GM19023 (cell line): Measurements from ENCODE around the gene TIGD3.
"Not testable (repeated sequence)": the region's sequence is repeated elsewhere in the genome, so short reads cannot be mapped to it uniquely, and the experiment has no call there.

Source experiments
- ATAC-seq: cut with Tn5 transposase; IDR thresholded peaks from one replicate; pipeline ENCODE4 v1.9.1; 2021; ENCODE audit warnings: mild to moderate bottlenecking, moderate library complexity; ENCODE audit not compliant: unreplicated experiment

Gene TIGD3

DNA sequence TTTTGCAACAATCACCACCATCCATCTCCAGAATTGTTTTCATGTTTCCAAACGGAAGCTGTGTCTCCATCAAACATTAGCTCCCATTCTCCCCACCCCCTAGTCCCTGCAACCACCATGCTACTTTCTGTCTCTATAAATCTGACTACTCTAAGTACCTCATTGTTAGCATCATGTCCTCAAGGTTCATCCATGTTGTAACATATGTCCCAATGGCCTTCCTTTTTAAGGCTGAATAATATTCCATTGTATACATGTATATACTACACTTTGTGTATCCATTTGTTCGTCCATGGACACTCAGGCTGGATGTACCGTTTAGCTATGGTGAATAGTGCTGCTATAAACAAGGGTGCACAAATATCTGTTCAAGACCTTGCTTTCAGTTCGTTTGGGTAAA lies 29.1 kb upstream of the TIGD3 start:
- ATAC-seq: no peak

- no peak for ATAC-seq
Measured at GRCh38 chr11:65327021-65327420, 27.5 kb upstream of the TIGD3 start.

- ATAC-seq: no peak
Measured at GRCh38 chr11:65329478-65329877, 25.1 kb upstream of the TIGD3 start.

- ATAC-seq: no peak
Measured at GRCh38 chr11:65329944-65330403, 24.6 kb upstream of the TIGD3 start.

DNA sequence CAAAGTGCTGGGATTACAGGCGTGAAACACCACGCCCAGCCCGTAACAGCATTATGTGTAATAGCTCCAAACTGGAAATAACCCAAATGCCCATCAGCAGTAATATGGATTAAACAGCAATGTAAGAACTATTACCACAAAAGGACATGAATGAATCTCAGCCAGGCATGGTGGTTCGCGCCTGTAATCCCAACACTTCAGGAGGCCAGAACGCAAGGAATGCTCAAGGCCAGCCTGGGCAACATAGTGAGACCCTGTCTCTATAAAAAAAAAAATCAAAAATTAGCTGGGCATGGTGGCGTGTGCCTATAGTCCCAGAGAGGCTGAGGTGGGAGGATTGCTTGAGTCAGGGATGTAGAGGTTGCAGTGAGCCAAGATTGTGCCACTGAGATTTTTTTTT lies 24.0 kb upstream of the TIGD3 start:
- no peak for ATAC-seq

- ATAC-seq: not testable (repeated sequence)
Measured at GRCh38 chr11:65332591-65332990, 22.0 kb upstream of the TIGD3 start.

GRCh38 chr11:65334696-65335295 lies 19.8 kb upstream of the TIGD3 start:
- no peak for ATAC-seq

DNA sequence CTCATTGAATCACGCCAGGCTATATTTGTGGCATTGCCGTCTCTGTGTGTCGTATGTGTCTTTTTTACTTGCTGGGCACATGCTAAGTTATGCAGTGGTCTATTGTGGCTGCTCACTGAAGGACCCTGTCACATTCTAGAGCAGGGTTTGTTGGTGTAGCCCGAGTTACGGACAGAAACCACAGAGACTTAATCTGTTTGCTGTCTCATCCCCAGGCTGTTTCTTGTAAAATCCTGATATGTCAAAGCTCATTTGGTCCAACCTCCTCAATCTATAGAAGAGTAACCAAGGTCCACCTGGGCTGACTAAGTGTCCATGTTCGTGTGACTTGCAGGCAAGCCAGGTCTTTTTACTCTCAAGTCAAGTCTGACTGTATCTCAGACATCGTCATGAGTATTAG lies 15.9 kb upstream of the TIGD3 start:
- no peak for ATAC-seq

- ATAC-seq: no peak
Measured at GRCh38 chr11:65340226-65340625, 14.3 kb upstream of the TIGD3 start.

GRCh38 chr11:65341856-65342255 lies 12.7 kb upstream of the TIGD3 start:
- ATAC-seq: no peak

- no peak for ATAC-seq
Measured at GRCh38 chr11:65351511-65351910, 3.0 kb upstream of the TIGD3 start.

- ATAC-seq: no peak
Measured at GRCh38 chr11:65352783-65353182, 1.8 kb upstream of the TIGD3 start.

GRCh38 chr11:65353376-65353775 lies 1.2 kb upstream of the TIGD3 start:
- no peak for ATAC-seq

DNA sequence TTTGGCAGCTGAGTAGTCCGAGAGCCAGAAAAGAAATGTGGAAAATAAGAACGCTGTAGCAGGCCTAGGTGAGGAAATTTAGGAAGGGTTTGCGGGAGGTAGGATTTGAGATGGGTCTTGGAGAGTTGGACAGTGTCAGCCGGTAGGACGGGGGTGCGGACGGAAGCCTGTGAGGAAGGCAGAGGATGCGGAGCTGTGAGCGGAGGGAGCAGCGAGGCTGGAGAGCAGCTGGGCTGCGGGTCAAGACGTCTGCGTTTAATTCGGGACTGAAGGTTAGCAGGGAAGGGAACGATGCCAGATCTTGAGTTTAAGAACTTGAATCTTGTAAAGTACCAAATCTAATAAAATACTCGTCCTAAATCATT lies 669 bp upstream of the TIGD3 start:
- ATAC-seq: no peak

DNA sequence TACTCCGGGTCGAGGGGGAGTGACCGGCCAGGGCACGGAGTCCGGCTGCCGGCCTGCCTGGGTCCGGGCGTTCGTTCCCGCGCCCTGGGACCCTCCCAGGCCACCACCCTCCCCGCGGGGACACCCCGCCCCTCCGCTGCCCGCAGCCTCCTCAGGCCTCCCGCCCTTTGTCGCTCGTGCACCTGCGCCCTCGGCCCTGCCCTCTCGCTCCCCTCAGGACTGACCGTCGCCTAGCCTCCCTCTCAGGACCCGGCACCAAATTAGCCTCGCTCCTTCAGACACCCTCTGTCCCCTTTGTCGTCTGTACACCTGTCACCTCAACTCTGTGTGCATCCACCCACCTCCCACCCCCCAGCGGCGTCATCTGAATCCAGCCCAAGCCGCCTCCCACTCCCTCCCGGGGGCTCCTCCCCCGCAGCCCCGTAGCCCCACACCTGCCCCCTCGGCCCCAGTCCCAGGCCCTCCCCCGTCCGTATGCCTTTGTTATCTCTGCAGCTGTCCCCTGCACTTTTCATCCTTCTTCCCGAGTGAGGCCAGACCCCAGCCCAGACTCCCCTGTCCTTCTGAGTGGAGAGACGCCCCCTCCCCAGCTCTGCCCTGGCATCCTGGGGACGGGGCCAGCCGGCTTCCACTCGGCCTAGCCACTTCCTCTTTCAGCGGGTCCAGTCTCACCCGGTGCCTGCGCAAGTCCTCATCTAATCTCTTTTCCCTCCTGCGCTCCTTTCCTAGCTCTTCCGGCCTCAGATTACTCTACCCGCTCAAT lies 643 bp downstream of the TIGD3 start:
- ATAC-seq: peak; percentile 34

DNA sequence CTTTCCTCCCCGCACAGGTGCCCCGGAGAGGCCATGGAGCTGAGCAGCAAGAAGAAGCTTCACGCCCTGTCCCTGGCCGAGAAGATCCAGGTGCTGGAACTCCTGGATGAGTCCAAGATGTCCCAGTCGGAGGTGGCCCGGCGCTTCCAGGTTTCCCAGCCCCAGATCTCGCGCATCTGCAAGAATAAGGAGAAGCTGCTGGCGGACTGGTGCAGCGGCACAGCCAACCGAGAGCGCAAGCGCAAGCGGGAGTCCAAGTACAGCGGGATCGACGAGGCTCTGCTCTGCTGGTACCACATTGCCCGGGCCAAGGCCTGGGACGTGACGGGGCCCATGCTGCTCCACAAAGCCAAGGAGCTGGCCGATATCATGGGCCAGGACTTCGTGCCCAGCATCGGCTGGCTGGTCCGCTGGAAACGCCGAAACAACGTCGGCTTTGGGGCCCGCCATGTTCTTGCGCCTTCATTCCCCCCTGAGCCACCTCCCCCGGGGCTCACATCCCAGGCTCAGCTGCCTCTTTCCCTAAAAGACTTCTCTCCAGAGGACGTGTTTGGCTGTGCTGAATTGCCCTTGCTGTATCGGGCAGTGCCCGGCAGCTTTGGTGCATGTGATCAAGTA lies 1.3 kb downstream of the TIGD3 start:
- ATAC-seq: no peak

DNA sequence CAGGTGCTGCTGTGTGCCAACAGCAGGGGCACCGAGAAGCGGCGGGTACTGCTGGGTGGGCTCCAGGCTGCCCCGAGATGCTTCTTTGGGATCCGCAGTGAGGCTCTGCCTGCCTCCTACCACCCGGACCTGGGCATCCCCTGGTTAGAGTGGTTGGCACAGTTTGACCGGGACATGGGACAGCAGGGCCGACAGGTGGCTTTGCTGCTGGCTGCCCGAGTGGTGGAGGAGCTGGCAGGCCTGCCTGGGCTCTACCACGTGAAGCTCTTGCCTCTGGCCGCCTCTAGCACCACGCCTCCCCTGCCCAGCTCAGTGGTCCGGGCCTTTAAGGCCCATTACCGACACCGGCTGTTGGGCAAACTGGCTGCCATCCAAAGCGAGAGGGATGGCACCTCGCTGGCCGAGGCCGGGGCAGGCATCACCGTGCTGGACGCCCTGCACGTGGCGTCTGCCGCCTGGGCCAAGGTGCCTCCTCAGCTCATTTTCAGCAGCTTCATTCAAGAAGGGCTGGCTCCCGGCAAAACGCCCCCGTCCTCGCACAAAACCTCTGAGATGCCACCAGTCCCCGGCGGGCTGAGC lies 1.9 kb downstream of the TIGD3 start:
- ATAC-seq: no peak

DNA sequence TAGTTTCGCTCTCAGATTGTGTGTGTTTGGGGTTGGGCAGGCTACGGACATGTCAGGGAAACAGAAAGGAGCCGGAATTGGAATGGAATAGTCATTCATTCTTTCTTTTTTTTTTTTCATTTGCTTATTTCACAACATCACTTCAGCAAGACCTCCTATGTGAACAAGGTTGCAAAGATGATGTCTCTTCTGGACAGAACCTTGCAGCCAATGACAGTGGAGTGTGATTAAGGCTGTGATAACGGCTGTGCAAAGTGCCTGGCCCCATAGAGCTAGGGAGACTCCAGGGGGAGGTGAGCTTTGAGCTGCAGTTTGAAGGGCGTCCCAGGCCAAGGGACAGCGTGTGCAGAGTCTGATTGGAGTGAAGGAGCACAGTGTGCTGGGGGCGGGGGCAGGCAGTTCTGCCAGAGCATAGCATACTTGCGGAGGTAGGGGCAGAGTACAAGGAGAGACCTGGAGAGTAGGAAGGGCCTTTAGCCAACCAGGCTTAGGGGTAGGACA lies 3.4 kb downstream of the TIGD3 start:
- no peak for ATAC-seq

GRCh38 chr11:65362320-65362931 lies 7.9 kb downstream of the TIGD3 start:
- no peak for ATAC-seq

GRCh38 chr11:65362966-65363365 lies 8.4 kb downstream of the TIGD3 start:
- ATAC-seq: no peak

DNA sequence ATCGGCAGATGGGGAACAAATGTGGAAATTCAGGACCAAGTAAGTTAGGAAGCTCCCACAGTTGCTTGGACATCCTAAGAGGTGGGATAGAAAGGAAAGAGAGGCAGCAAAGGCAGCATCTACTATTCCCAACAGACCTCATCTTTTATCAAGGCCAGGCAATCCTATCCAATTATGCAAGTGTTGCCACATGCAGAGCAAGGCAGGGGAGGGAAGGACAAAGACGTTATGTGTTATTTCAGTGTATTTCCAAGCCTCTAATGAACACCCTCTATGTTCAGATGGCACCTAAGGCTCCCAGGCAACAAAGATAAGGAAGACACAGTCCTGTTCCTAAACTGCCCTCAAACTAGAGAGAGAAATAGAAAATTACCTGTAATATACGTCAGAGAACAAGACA lies 9.2 kb downstream of the TIGD3 start:
- no peak for ATAC-seq
